H1 (cell line): ENCODE data around the gene APOL6. TPM values are rescaled to one million over a fixed set of nuclear protein-coding genes. Genes with fewer than 3 reads are reported as not detected.

Experiments
- BRCA1 ChIP-seq: IDR thresholded peaks from 2 replicates; pipeline ENCODE4 v1.6.1; 2012; ENCODE audit warnings: low read depth, low read length, improper control_type of control experiment
- SIN3A ChIP-seq, 2 experiments: IDR thresholded peaks in 1 of 2; conservative IDR thresholded peaks in 1 of 2; 2 replicates each; pipeline ENCODE4 v1.6.1; 2011 to 2012; ENCODE audit warnings: low read length in 2 of 2, improper control_type of control experiment in 1 of 2, low read depth in 1 of 2, mild to moderate bottlenecking in 1 of 2
- USF2 ChIP-seq: IDR thresholded peaks from 2 replicates; pipeline ENCODE4 v1.6.1; 2011; ENCODE audit warnings: low read length, improper control_type of control experiment
- polyA plus RNA-seq, 7 experiments: library from polyadenylated mRNA; depleted of rRNA in 3 of 7; stranded (reverse) in 5 of 7; unstranded in 2 of 7; fragments of >200 nt in 5 of 7; fragments of 200-250 nt in 2 of 7; gene quantifications; 1 replicate in 5 of 7; 2 replicates in 1 of 7; 4 replicates in 1 of 7; pipeline versions ENCODE4 v1.2.1 to v1.2.3, GENCODE V29; 2011 to 2013; ENCODE audit warnings: missing spikeins in 2 of 7, mixed read lengths in 2 of 7
- total RNA-seq: library from RNA; stranded (reverse); fragmentation: NEBNext Ultra II Directional; extraction: Animal tissue kit (Norgen Biotek cat#: 25700); gene quantifications from 2 replicates; pipeline ENCODE4 v1.2.1, GENCODE V29; 2021

APOL6 gene
- total and polyA plus RNA-seq, 2 of the 8 experiments (the other 6 are each of a cell fraction or from before 2014, with no cell fraction given) = 0.06 to 0.13 TPM

DNA sequence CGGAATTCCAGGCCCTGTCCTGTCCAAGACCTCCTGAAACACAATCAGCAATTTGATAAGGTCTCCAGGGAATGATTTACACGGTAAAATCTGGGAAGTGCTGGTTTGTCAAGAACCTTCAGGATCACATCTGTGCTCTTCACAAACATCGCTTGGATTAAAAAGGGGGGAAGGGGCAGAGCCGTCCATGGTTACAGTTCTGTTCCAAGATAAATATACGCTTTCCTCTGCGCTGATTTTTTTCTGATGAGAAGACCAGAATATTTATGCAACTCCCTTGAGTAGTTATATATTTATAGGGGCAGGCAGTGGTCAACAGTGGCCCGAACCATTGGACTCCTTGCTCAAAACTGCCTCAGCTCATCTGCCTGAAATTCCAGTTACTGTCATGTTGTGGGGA, 60.2 kb downstream of the APOL6 start (continued):
- TF ChIP-seq USF2 = no peak
- TF ChIP-seq SIN3A (conservative IDR thresholded peaks at IDR 0.05 in 1 of 2, IDR thresholded peaks at IDR 0.05 in 1 of 2; ENCODE audit: low read depth in 1 of 2, low read length in 2 of 2) = no peak
- no peak for TF ChIP-seq BRCA1
